GM21515 (cell line): ENCODE results near the gene GREB1.

Experiments used
- ATAC-seq: cut with Tn5 transposase; IDR thresholded peaks from one replicate; pipeline ENCODE4 v1.9.1; 2021; ENCODE audit not compliant: unreplicated experiment

The GREB1 gene

DNA sequence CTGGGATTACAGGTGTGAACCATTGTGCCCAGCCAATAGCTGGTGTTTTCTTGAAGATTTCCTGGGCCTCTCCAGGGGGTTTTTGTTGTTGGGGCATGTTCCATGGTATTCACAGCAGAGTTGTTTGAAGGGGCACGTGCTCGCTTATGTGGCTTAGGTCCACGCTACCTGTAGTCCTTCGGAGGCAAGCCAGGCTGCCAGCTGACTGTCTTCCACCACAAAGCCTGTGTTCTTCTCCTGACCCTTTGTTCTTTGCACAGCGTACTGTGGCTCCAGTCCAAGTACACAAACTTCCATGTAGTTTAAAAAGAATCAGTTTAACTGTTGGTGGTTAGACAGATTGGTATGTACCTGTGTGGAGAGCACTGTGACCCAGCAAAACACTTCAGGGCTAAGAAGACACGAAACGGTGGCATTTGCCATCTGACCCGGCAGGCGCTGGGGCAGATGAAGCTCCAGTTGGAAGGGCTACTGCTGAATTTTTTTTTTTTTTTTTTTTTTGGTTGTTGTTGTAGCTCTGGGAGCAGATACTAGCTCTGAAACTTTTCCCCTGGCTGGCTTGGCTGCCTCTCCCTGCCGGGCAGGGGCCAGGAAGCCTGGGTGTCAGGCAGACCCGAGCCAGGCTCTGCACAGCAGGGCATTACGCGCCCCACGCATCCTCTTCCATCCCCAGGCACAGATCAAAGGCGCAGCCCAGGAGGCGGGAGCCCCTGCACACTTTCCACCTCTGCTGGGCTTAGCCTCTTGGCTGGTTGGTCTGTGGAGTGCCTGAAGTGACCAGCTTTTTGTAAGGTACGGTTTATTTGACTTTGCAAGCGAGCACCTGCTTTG is 5.7 kb downstream of the GREB1 start:
- ATAC-seq, result no peak

DNA sequence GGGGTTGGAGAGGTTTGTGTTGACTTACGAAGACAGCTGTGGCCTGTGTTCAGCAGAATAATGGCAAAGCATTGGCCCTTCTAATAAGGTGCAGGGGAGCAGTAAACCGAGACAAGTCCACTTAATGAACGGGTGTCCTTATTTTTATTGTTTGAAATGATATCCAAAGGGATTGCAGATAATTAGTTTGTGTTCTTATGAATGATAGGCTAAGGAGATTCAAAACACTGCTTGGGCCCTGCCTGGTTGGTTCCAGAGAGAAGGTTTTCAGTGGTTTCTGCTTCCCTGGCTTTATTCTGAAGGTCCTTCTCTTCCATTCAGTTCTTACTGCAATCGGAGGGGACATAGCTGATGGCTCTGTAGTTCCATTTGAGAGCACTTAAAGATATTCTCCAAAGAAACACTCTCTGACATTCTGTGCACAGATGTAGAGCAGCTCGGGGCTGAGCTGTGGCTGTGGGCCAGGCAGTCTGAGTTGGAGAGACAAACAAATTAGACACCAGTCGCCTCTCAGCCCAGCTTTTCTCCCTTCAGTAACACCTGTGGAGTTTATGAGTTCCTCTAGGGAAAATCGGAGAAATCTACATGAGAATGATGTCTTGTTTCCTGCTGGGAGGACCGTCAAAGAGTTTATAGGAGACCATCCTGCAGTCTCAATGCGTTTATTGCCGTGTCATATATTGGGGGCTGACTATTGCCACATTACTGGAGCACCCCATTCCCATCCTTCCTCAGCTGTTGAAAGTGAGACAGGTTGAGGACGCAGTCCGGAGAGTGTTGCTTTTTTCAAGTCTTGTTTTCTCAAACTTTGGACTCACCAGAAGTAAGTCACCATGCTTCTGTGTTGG is 6.5 kb downstream of the GREB1 start:
- no peak for ATAC-seq

DNA sequence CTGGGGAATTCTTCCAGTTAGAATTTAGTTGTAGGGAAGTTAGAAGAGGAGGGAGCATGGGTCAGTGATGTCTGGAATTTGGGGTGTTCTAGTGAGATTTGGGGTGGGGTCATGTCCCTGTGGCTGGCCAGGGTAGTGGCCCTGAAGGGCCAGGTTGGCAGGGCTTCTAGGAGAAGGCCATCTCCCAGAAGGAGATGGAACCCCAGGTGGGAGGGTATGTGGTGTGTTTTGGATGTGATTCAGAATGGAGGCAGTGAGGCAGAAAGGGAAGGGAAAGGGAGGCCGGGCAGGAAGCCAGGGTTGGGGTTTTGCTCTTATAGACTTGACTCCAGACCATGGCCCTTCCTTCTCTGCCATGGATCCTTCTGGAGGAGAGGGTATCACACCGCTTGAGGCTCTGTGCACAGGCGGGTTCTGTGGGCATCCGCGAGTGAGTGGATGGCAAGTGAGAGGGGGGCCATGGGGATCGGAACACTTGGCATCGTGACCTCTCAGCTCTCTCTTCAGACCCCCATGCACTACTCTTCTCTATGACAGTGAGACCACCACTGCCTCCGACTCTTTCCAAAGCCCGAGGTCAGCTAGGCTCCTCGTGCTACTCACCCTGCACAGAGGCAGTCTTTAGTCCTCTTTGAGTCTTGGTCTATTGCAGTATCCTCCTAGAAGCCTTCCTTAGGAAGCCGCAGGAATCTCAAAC is 7.3 kb downstream of the GREB1 start:
- ATAC-seq, result no peak

DNA sequence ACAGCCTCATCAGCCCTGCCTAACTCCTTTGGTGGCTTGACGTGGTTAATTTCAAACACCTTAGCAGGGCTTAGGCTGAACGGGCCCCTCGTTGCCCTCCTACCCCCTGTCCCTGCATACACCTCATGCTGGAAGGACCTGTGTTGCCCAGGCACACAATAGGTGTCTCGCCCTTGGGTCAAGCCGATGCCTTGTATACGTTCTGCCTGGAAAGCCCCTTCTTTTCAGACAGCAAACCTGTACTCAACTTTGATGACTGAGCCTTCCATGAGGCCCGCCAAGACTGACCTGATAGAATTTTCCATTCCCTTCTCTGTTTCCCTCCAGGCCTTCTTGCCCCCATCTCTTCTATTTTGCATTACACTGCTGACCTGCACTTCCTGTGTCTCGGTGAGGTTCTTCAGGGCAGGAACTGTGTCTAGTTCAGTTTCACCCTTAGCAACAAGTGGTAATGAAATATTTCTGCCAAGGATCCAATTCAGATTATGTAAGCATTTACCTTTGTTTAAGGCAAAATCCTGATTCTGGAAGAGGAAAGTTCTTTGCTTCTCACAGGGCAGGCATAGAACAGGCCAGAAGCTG is 7.9 kb downstream of the GREB1 start:
- ATAC-seq, result no peak

DNA sequence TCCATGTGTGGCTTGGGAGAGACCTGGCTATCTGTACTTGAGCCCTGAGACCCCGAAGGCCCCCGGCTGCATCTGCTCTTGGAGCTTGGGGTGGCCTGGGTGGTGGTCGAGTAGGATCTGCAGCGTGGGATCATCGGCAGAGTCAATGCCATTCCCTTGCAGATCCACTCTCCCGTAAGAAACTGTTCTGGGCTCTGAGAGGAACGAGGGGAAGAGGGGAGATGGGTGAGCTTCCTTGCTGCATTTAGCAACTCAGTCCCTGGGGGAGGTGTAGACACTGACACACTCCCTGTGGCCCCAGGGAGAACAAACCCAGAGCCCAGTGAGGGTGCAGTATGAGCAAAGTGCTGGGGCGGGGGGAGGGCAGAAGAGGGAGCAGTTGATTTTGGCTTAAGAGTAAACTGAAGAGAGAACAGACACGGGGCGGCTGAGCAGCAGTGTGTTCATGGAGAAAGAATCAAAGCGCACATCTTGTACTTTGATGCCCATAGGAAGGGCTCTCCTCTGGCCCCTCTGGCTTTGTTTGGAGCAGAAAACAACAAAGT is 8.5 kb downstream of the GREB1 start:
- ATAC-seq, result no peak

DNA sequence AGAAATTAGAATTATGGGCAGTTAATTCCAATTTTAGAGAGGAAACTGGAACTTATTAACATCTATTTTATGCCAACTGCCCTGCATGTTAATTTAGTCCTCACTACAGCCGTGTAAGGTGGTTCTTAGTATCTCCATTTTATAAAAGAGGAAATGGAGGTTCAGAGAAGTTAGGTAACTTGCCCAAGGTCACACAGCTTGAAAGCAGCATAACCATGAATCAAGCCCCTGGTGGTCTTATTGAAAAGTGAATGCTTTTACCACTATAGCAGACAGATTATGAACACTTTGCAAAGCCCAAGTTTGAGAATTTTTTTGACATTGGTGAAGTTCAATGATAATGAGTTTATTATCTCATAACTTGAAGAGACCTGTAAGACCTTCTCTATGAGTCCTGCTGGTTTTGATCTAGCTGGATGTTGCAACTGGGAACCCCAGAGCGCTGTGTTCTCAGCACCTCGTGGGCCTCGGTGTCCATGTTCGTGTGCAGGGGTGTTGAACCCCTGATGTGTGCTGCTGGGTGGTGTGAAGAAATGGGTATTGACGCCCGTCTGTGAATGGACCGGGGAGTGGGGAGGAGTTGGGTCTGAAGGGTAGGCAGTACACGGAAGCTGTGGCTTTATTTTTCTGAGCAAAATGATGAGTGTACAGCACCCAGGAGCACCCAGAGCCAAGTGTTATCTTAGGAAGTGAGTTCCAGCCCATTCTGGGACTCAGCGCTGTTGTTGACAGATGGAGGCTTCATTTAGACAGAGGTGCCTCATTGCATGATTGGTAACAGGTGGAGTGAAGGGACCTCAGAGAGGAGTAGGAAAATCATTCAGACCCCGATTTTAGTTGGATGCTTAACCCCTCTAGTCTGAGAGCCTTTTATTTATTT is 9.7 kb downstream of the GREB1 start:
- ATAC-seq, result no peak

DNA sequence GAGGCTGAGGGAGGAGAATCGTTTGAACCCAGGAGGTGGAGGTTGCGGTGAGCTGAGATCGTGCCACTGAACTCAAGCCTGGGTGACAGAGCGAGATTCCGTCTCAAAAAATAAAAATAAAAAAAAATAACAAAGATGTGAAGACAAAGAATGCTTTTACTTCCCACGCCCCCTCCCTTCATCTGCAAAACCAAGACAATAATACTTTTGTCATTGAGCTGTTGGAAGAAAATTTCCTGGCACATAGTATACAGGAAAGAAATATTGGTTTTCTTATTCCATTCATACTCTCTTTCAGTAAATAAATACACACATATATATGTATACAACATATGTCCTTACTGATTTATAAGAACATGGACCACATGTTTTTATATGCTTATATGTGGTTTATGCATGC is 12.2 kb downstream of the GREB1 start:
- ATAC-seq, result no peak

DNA sequence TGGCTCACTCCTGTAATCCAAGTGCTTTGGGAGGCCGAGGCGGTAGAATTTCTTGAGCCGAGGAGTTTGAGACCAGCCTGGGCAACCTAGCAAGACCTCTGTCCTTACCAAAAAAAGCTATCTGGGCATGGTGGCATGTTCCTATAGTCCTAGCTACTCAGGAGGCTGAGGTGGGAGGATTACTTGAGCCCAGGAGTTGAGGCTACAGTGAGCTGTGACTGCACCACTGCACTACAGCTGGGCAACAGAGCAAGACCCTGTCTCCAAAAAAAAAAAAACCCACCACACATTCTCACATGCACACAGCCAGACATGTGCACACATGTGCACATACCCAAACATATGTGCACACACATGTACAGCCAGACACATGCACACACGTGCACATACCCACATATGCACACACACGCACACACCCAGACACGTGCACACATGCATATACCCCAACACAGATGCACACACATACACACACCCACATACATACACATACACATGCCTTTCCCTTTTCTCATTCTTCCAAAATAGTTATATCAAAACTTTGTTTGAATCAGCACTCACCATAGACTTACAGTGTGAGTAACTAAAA is 14.2 kb downstream of the GREB1 start:
- no peak for ATAC-seq

DNA sequence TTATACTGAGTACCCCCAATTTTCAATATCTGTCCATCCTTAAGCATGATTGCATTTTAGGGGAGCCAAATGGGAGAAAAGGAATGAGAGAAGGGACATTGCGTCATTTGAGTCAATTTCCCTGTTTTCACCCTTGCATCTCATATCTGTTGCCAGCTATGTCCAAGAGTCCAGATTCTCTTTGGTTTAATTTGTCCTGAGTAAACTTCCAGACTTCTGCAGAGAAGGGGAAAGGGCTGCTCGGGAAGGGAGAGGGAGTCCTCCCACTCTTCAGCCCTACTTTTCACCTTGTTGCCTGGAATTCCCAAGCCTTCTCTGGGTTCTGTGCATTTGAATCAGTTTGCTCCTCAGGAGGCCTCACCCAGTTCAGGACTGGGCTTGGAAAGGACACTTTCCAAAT is 16.5 kb downstream of the GREB1 start:
- no peak for ATAC-seq

DNA sequence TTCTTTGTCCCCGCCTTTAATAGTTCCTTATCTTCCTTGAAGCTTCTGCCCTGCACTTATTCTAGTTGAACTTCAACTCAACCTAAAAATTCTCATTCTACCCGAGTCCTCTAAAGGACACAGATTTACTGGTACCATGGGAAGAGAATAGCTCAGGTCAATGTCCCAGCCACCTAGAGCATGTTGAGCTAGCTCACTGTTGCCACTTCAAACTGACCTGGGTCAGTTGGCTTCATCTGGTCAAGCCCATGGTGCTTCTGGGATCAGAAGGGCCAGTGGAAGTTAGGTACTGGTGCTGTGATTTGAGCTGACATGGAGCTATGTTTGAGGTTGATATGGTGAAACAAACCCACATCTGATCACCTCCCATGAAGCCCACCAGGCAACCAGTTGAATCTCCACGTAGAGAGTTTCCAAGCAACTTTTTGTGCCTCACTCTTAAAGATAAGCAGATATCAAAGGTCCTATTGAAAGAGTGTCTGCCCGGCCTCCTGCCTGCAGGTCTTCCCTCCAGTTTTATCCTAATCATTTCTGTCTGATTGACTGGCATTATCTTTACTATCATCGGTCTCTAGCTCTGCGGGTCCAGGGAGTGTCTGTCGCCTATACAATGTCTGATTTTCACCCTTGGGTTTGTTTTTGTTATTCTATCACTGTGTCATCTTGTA is 17.2 kb downstream of the GREB1 start:
- no peak for ATAC-seq

DNA sequence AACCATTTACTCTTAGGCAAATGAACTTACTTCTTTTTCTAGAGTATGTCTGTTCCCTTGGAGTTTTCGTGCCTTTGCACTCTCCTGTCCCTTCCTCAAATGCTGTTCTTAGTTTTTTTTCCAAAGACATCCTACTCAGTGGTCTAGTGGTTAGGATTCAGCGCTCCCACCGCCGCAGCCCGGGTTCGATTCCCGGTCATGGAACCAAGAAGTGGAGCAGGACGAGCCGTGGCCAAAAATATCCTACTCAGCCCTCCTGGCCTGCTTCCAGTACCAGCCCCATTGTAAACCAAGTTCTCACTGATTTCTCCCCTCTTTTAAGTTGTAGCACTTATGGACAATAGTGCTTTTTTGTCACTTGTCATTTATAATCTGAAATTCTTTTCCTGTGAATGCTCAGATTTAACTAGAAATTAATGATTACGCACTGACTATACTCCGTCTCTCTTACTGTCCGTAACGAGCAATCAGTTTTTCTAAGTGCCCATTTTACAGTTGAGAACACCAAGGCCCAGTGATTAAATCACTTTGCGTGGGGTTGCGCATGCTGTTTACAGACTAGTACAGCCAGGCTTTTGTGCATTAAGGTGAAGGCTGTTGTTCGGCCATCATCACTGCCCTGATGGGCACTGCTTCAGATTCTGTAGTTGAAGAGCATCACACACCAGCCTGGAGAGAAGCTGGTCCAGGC is 17.9 kb downstream of the GREB1 start:
- ATAC-seq, result no peak

DNA sequence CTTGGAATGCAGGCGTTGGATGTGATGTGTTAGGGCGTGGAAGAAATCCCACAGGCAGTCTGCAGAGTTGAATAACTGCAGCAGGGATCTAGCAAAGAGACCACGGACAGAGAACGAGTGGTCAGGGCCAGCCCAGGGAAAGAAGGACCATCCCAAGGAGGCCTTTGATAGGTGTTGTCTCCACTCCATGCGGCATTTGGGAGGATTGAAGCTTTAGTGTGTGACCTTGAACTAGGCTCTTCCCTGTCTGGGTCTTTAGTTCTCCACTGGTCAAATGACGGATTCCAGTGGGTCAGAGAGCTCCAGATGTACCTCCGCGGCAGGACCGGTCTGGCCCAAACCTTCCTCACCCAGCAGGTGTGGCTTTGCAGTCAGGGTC is 18.4 kb downstream of the GREB1 start:
- ATAC-seq, result no peak

DNA sequence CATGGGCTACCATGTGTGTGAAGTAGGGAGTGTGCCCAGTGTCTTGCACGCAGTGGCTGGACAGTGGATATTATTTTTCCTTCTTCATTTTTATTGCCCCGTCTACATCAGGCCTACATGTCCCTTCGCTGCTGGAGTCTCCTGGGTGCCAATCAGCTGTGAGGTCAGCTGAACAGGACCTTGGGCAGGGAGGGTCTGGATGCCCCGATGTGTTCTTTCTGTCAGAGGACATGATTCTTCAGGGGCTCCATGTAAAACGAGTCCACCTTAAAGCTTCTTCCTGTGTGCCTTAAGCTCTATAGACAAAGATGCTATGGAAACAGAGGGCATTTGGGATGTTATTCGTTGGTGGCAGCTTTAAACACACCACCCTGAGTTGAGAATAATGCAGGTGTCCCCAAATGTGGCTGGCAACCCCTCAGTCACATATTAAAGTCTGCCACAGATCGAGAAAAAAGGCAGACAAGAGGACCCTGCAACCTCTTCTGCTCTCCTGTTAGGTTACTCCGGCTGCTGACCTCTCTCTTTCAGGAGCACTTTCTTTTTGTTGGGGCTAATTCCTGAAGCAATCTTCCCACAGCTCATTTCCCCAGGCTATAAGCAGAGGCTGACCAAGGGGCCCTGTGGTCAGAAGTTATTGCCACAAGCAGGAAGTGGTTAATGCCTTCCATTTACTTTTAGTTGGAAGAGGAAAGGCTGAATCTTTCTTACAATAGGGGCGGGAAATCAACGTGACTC is 20.0 kb downstream of the GREB1 start:
- no peak for ATAC-seq

DNA sequence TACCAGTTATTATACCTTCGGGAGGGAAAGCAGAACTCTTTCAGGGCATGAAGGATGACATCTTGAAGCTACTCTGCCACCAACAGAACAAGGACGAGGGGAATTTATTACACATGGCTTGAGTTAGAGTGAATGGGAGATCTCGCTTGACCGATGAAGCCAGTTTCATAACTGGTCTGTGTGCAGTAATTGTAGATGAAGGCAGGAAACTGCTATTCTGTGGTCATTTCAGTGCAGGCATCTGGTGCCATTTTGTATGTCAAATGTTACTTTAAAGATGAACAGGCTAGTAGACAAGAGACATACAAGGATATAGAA is 20.5 kb downstream of the GREB1 start:
- ATAC-seq, result no peak

DNA sequence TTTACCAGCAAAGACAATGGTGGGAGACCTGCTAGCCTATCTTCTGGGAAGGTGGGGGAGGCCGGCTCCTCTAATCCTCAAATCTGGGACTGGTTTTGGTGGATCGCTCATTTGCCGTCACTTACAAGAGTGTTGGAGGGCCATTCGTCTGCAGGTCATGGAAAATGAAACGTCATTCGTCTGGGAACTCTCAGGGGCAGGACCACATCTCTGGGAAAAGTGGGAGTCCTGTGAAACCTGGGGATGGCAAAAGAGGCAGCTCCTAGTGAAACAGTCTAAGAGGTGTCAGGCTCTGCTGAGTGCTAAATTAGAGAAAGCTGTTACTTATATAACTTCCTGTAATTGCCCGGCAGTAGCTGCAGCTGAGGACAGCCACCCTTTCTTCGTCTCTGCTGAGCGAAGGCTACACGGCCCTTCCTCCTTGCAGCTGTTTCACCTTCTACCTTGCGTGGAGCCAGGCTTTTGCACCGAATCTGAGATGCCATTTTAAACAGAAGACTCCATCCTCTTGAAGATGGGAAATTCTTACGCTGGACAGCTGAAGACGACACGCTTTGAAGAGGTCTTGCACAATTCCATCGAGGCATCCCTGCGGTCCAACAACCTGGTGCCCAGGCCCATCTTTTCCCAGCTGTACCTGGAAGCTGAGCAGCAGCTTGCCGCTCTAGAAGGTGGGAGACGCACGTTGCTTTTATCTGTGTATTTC is 22.4 kb downstream of the GREB1 start:
- no peak for ATAC-seq

DNA sequence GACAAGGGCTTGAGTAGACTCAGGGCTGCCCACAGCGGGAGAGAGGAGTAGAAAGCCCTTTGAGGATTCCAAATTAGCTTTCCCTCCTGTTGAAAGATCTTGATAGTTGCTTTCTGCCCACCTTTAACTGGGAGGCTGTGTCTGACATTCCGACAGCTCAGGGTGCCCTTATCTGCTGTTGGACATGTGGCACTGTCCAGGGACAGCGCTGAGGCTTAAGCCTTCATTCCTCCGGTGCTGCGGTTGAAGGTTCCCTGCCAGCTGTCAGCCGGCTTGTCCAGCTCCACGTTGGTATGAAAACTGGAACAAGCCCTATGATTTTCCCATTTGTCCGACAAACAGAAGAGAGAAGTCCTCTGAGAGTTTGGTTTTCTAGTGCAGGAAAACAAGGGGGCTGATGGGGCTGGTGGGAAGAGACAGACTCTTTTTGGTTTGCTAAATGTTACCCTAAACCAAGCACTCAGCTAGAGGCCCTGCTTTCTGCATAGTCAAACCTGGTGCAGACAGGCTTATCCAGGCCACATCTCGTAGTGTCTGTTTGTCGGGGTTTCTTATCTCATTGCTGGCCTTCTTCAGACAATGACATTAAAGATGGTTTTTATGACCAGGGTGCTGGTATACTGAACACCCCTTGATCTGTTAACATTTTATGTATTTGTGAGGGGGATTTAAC is 24.5 kb downstream of the GREB1 start:
- no peak for ATAC-seq
